HG02970 (cell line): ENCODE measurements around the gene CD2BP2.
"Not testable (repeated sequence)": the region's sequence is repeated elsewhere in the genome, so short reads cannot be mapped to it uniquely, and the experiment has no call there.

Source experiments
- ATAC-seq: cut with Tn5 transposase; IDR thresholded peaks from one replicate; pipeline ENCODE4 v1.9.1; 2021; ENCODE audit warnings: mild to moderate bottlenecking, moderate library complexity, moderate number of reproducible peaks; ENCODE audit not compliant: unreplicated experiment, low FRiP score

Gene CD2BP2

GRCh38 chr16:30355144-30355953, at the start of gene CD2BP2:
TSS of gene CD2BP2 (minus strand) at chr16:30355308. CDS start at chr16:30354681, 627 bp downstream.
- ATAC-seq, result peak; percentile 63

DNA sequence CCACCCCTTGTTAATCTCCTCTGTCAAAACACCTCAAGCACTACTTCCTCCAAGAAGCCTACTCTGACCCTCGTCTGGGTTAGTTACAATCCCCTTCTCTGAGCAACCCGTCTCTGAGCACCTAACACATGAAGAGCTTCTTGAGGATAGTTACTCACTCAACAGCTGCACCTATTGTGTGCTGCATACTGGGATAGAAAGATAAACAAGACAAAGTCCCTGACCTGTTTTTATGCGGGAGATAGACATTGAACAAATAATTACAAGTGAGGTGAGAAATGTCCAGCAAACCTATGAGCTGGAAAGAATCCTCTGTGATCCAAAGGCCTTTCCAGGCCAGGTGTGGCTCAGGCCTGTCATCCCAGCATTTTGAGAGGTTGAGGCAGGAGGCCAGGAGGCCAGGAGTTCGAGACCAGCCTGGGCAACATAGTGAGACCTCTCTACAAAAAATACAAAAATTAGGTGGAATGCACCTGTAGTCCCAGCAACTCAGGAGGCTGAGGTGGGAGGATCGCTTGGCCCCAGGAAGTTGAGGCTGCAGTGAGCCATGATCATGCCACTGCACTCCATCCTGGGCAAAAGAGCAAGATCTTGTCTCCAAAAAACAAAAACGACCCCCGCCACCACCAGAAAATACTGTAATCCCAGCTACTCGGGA, 46.8 kb upstream of the CD2BP2 start:
- no peak for ATAC-seq

GRCh38 chr16:30399435-30400186, 44.5 kb upstream of the CD2BP2 start:
- no peak for ATAC-seq

DNA sequence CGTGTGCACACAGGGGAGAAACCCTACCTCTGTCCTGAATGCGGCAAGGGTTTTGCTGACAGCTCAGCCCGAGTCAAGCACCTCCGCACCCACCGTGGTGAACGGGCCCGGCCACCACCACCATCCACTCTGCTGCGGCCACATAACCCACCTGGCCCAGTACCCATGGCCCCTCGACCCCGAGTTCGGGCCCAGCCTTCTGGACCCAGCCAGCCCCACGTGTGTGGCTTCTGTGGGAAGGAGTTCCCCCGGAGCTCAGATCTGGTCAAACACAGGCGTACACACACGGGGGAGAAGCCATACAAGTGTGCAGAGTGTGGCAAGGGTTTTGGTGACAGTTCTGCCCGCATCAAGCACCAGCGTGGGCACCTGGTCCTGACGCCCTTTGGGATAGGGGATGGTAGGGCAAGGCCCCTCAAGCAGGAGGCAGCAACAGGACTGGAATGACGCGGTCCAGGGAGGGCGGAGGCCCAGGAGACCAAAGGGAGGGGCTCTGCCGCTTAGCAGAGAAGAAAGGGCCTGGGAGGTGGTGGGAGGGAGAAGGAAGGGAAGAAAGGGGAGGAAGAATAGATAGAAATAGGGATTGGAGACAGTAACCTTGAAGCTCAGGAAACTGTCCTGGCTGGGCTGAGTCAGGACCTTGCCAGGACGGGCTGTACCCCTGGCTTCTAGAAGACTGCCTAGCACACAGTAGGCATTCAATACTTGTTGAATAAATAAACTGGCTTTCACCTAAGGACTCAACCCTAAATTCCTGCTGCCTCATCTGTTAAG, 43.7 kb upstream of the CD2BP2 start:
- ATAC-seq, result no peak

DNA sequence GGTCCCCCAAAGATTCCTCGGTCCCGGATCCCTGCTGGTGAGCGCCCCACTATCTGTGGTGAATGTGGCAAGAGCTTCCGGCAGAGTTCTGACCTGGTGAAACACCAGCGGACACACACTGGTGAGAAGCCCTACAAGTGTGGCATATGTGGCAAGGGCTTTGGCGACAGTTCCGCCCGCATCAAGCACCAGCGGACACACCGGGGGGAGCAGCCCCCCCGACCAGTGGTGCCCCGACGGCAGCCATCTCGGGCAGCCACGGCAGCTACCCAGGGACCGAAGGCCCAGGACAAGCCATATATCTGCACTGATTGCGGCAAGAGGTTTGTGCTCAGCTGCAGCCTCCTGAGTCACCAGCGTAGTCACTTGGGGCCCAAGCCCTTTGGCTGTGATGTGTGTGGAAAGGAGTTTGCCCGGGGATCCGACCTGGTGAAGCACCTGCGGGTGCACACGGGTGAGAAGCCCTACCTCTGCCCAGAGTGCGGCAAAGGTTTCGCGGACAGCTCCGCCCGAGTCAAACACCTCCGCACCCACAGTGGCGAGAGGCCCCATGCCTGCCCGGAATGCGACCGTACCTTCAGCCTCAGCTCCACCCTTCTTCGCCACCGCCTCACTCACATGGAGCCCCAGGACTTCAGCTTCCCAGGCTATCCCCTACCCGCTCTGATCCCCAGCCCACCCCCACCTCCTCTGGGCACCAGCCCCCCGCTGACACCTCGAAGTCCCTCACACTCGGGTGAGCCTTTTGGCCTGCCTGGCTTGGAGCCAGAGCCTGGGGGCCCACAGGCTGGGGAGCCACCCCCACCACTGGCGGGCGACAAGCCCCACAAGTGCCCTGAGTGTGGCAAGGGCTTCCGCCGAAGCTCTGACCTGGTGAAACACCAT, 42.9 kb upstream of the CD2BP2 start:
- ATAC-seq, result no peak

GRCh38 chr16:30397056-30397455, 41.9 kb upstream of the CD2BP2 start:
- no peak for ATAC-seq

DNA sequence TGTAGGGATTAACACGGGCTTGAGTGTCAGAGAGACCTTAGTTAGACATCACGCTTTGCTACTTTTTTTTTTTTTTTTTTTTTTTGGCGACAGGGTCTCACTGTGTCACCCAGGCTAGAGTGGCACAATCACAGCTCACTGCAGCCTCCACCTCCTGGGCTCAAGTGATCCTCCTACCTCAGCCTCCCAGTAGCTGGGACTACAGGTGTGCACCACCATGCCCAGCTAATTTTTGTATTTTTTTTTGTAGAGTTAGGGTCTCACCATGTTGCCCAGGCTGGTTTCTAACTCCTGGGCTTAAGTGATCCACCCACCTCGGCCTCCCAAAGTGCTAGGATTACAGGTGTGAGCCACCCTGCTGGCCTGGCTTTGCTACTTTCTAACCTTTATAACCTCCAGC, 41.5 kb upstream of the CD2BP2 start:
- not testable (repeated sequence) for ATAC-seq

DNA sequence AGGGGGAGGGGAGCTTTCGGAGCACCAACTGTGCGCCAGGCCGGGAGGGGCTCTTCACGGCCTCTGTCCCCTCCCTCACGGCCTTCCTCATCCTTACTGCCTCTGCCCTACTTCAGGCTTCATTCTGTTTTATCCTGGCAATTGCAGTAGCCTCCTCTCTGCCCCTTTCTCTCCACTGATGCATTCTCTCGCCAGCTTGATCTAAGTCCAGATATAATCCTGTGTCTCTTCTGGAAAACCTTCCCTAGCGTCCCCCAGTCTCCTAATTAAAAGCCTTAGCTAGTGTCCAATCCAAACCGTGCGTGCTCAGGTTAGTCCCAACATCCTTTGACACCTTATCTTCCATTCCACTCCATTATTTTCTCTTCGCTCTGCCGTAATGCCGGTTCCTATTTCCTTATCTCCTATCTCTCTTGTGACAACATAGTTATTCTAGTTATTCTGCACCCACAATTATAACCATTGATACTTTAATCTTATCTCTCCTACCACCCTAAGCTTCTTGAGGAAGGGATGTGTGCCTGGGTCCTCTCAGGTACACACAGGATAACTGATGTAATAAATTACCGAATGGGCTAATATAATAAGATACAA, 41.0 kb upstream of the CD2BP2 start:
- ATAC-seq, result no peak

DNA sequence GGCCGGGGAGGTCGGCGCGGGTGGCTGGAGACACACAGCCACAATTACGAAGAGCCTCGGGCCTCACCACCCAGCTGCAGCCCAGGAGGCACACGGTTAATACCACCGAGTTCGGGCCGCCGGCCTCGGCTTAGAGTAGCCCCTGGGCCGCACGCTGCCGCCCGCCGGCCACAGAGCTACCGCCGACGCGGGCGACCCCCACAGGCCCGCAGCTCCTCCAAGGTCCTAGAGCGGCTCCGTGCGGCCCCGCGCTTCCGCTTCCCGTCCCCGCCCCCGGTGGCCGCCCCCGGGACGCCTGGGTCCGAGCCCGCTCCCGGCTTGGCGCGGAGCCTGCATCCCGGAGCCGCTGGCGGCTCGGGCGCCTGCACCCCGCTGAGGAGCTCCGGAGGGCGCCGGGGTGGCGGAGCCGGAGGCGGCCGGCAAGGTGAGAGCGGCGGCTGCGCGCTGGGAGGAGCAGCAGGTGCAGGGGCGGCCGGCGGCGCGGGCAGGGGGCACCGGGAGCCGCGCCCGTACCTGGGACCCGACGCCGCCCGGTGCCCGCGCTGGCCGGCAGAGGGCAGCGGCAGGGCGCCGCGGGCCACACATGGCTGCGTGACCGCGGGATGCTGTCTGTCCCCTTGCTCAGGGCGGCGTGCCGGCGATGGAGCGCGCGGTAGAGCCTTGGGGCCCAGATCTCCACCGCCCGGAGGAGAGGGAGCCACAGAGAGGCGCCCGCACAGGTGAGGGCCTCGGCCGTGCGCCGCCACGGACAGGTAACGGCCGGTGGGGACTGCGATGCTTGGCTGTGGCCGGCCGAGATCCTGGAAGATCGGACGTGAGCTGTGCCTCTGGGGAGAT, 40.3 kb upstream of the CD2BP2 start, which contains the start of gene ZNF48:
ZNF48 (plus strand) TSS at position 266 of the 837 bp plus-strand sequence; CDS start at position 641, 375 bp downstream.
- peak; percentile 53 for ATAC-seq

DNA sequence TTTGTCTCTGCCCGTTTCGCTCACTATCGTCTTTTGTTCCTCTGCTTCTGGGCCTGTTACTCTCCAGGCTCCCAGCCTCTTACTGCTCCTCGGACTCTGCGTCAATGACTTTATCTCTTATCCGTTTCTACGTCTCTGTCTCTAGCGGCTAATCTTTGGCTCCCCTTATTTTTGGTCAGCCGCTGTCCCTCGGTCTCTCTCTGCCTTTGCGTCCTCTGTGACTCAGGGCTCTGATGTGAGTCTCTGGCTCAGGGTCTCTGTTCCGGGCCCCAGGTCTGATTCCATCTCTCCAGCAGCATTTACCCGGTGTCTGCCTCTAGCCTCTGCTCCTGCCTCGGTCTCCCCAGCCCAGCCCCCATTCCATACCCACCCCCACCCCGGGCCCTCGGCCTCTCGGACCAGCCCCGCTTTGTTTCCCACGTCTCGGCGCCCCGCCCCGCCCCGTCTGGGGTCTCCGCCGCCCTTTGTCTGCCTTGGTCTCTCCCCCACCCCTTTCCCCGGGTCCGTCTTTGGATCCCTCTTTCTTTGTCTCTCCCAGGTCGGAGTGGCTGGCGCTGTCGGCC, 39.6 kb upstream of the CD2BP2 start:
- no peak for ATAC-seq

DNA sequence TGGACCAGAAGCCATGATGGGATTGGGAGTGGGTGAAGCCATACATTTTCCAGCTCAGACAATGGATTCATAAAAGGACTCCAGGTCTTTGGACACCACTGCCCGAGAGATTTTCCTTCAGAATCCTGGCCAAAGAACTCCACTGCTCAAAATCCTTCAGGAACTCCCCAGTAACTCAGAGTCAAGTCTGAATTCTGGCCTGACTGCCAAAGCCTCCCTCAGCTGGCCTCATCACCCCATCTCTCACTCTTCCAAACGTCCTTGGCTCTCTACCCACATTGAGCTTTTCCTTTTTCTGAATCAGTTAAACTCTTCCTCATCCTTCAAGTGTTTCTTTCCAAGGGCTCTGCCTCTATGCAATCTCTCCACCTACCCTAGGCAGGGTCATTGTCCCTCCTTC, 28.4 kb upstream of the CD2BP2 start:
- no peak for ATAC-seq

DNA sequence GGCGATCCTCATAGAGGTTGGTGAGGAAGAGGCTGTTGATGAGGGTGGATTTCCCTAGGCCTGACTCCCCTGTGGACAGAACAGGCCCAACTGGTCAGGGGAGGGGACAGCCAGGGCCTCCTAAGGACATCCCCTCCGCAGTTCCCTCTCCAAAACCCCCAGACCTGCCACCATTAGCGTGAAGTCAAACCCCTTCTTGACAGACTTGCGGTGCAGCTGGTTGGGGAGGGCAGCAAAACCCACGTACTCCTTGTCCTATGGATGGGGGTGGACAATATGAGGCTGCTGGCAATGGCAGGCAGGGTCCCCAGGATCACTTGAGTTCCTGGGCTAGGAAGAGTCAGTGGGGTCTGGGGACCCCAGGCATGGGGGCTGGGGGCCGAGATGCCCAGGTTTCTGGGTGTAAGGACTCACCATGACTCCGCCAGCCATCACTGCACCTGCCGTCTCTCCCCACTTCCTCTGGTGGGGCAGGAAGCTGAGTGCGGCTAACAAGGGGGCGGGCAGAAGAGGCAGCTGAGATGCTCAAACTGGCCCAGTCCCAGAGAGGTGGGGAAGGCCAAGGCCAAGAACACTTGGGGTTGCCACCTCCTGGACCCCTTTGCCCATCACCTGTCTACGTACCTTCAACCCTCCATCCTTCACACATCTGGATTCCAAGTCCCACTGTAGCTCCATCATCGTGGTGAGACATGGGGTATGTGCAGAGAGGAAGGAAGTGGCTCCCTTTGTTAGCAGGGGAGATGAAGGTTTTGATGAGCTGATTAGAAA, 27.2 kb upstream of the CD2BP2 start, which contains the start of gene SEPTIN1:
SEPTIN1 (minus strand) TSS at position 451 of the 771 bp plus-strand sequence; CDS start at position 432, 19 bp downstream.
- no peak for ATAC-seq

DNA sequence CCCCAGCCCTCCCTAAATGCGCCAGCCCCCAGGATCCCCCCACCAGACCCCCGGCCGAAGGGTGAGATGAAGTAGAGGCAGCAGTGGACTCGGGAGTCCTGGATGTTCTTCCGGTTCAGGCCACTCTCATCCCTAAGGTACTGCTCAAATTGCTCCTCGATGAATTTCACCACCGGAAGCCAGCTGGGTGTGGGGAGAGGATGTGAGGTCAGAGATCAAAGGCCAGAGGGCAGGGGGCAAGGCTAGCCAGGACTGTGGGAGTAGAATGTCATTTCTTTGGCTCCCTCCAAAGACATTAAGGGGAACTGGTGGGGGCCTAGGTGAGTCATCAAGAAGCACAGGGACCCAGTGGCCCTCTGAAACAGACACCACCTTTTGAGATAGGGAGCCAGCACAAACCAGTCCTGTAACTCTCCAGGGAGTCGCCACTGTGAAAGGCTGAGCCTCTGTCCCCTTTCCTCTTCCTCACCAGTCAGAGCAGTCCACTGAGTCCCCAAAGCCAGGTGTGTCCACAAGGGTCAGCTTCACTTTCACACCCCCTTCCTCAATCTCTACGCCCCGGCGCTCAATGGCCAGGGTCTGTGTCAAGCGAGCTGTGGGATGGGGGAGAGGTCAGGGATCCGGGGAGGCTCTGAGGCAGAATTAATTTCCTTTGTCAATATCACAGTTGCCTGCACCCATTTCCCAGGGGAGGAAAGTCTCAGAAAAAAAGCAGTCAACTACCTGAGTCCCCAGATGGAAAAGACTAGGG, 26.4 kb upstream of the CD2BP2 start:
- ATAC-seq, result no peak

DNA sequence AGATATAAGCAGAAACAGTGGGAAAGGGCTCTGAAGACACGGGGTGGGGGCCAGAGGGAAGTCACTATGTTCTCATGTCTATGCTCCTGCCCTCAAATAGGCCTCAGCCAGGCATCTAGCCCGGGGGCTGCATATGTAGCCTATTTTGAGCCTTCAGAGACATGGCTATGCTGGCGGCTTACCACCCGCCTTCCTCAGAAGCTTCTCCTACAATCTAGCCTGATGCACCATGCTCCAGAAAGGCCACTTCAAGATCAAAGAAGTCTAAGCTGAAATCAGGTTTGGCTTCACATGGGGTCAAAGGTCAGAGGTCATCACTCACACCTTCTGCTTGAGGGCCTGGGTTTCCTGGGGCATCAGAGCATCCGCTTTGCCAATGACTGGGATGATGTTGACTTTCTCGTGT, 25.7 kb upstream of the CD2BP2 start:
- no peak for ATAC-seq

DNA sequence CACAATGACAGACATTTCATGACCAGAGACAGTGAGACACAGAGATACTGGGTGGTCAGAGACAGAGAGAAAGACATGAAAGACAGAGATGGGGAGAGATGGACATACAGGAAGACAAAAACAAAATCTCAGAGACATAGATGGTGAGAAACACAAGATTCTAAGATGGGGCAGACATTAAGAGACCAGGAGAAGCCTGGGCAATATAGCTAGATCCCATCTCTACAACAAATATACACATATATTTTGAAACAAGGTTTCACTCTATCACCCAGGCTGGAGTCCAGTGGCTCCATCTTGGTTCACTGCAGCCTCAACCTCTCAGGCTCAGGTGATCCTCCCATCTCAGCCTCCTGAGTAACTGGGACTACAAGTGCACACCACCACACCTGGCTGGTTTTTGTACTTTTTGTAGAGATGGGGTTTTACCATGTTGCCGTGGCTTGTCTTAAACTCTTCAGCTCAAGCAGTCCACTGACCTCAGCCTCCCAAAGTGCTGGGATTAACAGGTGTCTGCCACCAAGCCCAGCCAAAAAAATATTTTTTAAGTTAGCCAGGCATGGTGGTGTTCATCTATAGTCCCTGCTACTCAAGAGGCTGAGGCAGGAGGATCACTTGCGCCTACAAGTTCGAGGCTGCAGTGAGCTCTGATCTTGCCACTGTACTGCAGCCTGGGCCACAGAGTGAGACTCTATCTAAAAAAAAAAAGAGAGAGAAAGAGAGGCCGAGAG, 25.1 kb upstream of the CD2BP2 start:
- no peak for ATAC-seq
